GM10266 (cell line): ENCODE measurements around the gene CD248.

Experiments
- DNase-seq: peaks from one replicate; pipeline ENCODE4 v3.0.0; 2012; ENCODE audit errors: extremely low spot score
- CTCF ChIP-seq: IDR thresholded peaks from 2 replicates; pipeline ENCODE4 v1.5.1; 2012; ENCODE audit warnings: mild to moderate bottlenecking, low read depth; ENCODE audit not compliant: control insufficient read depth, insufficient read depth; ENCODE audit errors: missing control alignments

Gene CD248

GRCh38 chr11:66275984-66276612, 40.7 kb downstream of the CD248 start:
- no peak for TF ChIP-seq CTCF

GRCh38 chr11:66275396-66275795, 41.4 kb downstream of the CD248 start:
- no peak for TF ChIP-seq CTCF
- DNase-seq = no peak

More at GRCh38 chr11:66275984-66276612, 40.7 kb downstream of the CD248 start:
- DNase-seq = no peak

- no peak for TF ChIP-seq CTCF
Observed at GRCh38 chr11:66274219-66274618, 42.6 kb downstream of the CD248 start.

GRCh38 chr11:66272596-66272995, 44.2 kb downstream of the CD248 start:
- TF ChIP-seq CTCF = no peak
- DNase-seq = no peak

More at GRCh38 chr11:66274219-66274618, 42.6 kb downstream of the CD248 start:
- no peak for DNase-seq

- DNase-seq = no peak
- no peak for TF ChIP-seq CTCF
Observed at GRCh38 chr11:66271816-66272215, 45.0 kb downstream of the CD248 start.

- TF ChIP-seq CTCF = no peak
- DNase-seq = no peak
Observed at GRCh38 chr11:66268952-66269905, 47.6 kb downstream of the CD248 start.

GRCh38 chr11:66268244-66268951, 48.4 kb downstream of the CD248 start, which contains the start of gene RAB1B:
RAB1B (plus strand) TSS chr11:66268639; CDS start chr11:66268680, 41 bp downstream.
- no peak for TF ChIP-seq CTCF

More at GRCh38 chr11:66268244-66268951, 48.4 kb downstream of the CD248 start, which contains the start of gene RAB1B:
- DNase-seq = peak; percentile 99
